Measurements from ENCODE around the gene SBF2.

DNA sequence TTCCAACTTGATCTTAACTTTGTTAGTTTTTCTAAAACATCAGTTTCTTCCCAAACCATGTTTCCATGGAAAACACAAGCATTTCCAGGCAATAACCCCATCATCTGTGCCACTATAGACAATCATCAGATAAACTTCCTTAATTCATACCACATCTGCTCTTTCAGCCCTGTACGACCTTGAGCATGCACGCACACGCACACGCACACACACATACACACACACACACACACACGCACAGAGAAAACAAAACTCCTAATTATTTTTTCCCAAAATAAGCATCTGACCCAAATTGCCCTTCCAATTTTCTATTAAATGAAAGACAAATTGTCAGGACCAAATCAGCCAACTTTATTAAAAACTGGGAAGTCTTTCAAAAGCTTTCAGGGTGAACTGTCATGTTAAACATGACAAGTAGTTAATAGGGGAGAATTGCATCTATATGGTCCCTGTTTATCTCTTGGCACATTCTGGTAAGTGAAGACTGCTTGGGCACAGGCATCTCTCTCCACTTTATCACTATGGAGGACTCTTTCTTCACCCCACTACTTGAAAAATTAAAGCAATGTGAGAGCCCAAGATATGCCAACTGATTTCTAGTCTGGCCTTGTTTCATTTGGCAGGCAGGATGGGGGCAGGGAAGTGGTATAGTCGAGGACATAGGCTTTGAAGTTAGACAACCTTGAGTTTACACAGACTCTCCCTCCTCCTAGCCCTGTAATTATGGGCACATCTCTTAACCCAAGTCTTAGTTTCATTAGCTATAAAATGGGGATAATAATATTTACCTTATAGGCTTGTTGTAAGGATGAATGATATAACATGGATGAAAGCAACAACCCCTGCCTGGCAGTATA, 25.9 kb upstream of the SBF2 start:
- TF ChIP-seq, protein P1, sequence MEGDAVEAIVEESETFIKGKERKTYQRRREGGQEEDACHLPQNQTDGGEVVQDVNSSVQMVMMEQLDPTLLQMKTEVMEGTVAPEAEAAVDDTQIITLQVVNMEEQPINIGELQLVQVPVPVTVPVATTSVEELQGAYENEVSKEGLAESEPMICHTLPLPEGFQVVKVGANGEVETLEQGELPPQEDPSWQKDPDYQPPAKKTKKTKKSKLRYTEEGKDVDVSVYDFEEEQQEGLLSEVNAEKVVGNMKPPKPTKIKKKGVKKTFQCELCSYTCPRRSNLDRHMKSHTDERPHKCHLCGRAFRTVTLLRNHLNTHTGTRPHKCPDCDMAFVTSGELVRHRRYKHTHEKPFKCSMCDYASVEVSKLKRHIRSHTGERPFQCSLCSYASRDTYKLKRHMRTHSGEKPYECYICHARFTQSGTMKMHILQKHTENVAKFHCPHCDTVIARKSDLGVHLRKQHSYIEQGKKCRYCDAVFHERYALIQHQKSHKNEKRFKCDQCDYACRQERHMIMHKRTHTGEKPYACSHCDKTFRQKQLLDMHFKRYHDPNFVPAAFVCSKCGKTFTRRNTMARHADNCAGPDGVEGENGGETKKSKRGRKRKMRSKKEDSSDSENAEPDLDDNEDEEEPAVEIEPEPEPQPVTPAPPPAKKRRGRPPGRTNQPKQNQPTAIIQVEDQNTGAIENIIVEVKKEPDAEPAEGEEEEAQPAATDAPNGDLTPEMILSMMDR (IDR thresholded peaks at IDR 0.05 in 4 of 5, conservative IDR thresholded peaks at IDR 0.05 in 1 of 5) = no peak
- no peak for TF ChIP-seq POLR2A (IDR thresholded peaks at IDR 0.05)

Measured in gastrocnemius medialis (tissue), 4 donors.